Measurements from ENCODE around the gene LPAR1.

LPAR1 gene

DNA sequence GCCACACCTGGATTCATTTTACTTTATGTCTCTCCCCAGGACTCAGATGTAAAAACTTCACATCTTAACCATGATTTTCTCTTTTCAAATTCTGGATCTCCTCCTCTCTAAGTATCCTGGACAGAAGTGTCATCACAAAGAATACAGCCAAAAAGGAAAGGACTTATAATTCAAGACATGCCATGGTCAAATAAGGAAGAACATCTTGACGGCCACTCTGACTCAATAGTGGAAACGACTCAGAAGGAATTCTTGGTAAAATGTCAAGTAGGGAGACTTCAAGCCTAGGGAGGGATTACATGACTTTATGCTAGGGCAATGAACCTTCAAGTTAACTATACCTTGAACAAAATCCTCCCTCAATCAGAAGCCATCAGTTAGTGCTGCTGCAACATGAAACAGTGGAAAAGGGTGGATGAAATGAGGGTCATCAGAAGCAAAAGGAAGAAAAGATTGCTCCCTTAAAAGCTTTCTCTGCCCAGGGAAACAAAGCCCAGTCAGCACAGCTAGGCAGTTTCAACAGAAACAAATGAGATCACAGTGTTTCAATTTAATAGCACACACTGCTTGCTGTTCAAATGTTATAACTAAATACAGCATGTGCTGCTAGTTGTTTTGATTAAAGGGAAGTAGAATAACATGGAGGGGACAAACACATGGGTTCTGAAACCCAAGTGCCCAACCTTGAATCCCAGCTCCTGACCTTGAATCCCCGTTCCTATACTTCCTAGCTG, 101.4 kb downstream of the LPAR1 start:
- no peak for DNase-seq (ENCODE audit: low read depth in 1 of 2, low spot score in 1 of 2)
- no peak for TF ChIP-seq JUND (IDR thresholded peaks at IDR 0.05; ENCODE audit: low read depth)
- in situ Hi-C loops (cut with HindIII; ENCODE audit: low pct_unique_long_range_greater_than_20kb, low sequenced_read_pairs): no loop called here

DNA sequence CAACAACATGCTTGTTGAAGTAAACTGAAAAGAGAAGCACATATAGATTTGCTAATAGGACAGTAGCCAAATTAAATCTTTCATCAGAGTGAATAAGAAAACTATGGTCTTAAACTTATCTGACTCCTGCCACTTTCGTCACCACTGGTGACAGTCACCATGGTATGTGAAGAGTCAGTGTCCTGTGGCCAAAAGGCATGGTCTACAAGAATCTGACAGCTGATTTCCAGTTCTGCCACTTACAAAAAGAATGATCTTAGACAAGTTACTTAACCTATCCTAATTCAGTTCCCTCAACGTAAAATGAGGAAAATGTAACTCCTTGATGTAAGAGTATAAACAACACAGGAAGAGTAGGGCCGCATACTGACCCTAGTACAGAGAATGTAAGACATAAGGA, 102.0 kb downstream of the LPAR1 start:
- in situ Hi-C loops (cut with HindIII; ENCODE audit: low pct_unique_long_range_greater_than_20kb, low sequenced_read_pairs): no loop called here
- no peak for DNase-seq (ENCODE audit: low read depth in 1 of 2, low spot score in 1 of 2)
- TF ChIP-seq JUND (IDR thresholded peaks at IDR 0.05; ENCODE audit: low read depth): no peak

DNA sequence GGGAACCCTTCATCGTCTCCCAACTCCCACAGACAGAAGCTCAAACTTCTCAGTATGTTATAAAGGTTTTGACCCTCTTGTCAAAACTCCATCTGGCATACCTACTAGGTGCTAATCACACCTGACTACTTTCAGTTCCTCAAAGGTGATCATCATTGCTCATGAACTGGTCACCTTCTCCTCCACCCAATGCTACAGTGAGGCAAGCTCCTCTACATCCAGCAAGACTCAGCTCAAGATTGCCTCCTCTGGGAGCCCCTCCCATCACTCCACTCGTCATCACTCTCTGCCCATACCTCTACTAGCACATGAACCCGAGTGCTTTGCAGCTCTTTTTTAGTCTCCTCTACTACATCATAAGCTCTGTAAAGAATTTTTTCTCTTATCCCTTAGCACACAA, 102.4 kb downstream of the LPAR1 start:
- in situ Hi-C loops (cut with HindIII; ENCODE audit: low pct_unique_long_range_greater_than_20kb, low sequenced_read_pairs): no loop called here
- DNase-seq (ENCODE audit: low read depth in 1 of 2, low spot score in 1 of 2): no peak
- TF ChIP-seq JUND (IDR thresholded peaks at IDR 0.05; ENCODE audit: low read depth): no peak

DNA sequence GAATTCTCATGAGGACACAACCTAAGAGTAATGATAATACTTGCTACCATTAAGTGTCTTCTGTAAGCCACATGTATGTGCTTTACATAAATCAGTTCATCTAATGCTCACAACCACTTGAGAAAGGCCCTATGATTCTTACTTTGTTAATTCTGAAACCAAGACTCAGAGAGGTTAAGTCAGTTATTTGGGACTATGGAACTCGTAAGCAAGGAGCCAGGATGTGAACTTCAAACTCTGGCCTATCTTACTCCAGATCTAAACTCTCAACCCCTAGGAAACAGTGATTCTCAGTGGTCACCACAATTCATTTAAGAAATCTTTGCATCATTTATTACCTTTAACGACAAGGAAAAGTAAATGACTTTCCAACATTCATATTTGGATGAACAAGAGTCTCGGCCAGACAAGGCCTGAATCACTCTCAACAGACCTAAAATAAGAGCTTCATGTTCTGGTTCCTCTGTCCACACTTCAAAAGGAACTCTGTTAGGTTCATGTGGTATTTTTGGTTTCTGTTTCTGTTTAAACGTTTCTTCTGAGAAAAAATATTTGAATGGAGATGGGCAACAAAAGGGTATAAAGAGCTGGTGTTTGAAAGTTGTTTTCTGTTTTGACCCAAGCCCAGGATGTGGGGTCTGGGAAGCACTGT, 104.8 kb downstream of the LPAR1 start:
- in situ Hi-C loops (cut with HindIII; ENCODE audit: low pct_unique_long_range_greater_than_20kb, low sequenced_read_pairs): no loop called here
- TF ChIP-seq JUND (IDR thresholded peaks at IDR 0.05; ENCODE audit: low read depth): no peak
- no peak for DNase-seq (ENCODE audit: low read depth in 1 of 2, low spot score in 1 of 2)

GRCh38 chr9:110932863-110933262, 105.4 kb downstream of the LPAR1 start:
- in situ Hi-C loops (cut with HindIII; ENCODE audit: low pct_unique_long_range_greater_than_20kb, low sequenced_read_pairs): no loop called here
- no peak for DNase-seq (ENCODE audit: low read depth in 1 of 2, low spot score in 1 of 2)
- TF ChIP-seq JUND (IDR thresholded peaks at IDR 0.05; ENCODE audit: low read depth): no peak

- TF ChIP-seq JUND (IDR thresholded peaks at IDR 0.05; ENCODE audit: low read depth): no peak
- no peak for DNase-seq (ENCODE audit: low read depth in 1 of 2, low spot score in 1 of 2)
- in situ Hi-C loops (cut with HindIII; ENCODE audit: low pct_unique_long_range_greater_than_20kb, low sequenced_read_pairs): no loop called here
Observed at GRCh38 chr9:110928599-110928998, 109.7 kb downstream of the LPAR1 start.

GRCh38 chr9:110926828-110927487, 111.3 kb downstream of the LPAR1 start:
- in situ Hi-C loops (cut with HindIII; ENCODE audit: low pct_unique_long_range_greater_than_20kb, low sequenced_read_pairs): no loop called here

DNA sequence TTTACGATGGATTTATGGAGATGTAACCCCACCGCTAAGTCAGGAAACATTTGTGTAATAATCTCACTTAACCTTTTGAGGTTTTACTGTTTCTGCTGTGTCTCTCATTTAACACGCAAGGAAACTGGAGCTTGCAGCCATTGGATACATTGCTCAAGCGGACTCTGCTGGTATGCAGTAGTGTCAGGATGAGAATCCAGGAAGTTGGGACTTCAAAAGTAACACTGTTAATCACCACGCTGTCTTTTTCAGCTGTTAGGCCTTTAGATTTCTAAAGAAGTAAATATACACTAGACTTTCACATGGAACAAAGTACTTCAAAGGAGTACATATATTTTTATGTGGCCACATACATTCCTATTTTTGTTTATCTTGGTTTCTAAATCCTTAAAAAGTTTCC, 114.7 kb downstream of the LPAR1 start:
- TF ChIP-seq JUND (IDR thresholded peaks at IDR 0.05; ENCODE audit: low read depth): no peak
- in situ Hi-C loops (cut with HindIII; ENCODE audit: low pct_unique_long_range_greater_than_20kb, low sequenced_read_pairs): no loop called here
- DNase-seq (ENCODE audit: low read depth in 1 of 2, low spot score in 1 of 2): no peak

More at GRCh38 chr9:110926828-110927487, 111.3 kb downstream of the LPAR1 start:
- no peak for TF ChIP-seq JUND (IDR thresholded peaks at IDR 0.05; ENCODE audit: low read depth)
- DNase-seq (ENCODE audit: low read depth in 1 of 2, low spot score in 1 of 2): no peak

GRCh38 chr9:110922145-110922544, 116.1 kb downstream of the LPAR1 start:
- TF ChIP-seq JUND (IDR thresholded peaks at IDR 0.05; ENCODE audit: low read depth): no peak
- in situ Hi-C loops (cut with HindIII; ENCODE audit: low pct_unique_long_range_greater_than_20kb, low sequenced_read_pairs): no loop called here
- no peak for DNase-seq (ENCODE audit: low read depth in 1 of 2, low spot score in 1 of 2)

DNA sequence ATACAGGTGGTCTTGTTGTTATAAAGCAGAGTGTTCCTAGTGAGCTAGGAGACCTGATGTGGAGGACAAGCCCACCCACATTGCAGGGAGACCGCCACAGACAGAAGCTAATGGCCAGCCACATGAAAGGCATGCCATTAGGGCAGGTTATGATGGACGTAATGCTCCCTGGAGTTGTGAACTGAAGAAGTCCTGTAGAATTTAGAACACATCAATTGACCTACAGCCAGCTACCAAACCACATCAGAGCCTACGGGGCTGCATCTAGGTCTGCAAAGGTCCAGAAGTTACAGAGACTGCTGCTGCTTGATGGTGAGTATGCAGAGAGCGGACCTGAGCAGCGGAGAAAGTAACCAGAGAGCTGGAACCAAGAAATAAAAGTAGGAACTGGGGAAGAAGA, 116.6 kb downstream of the LPAR1 start:
- in situ Hi-C loops (cut with HindIII; ENCODE audit: low pct_unique_long_range_greater_than_20kb, low sequenced_read_pairs): no loop called here
- TF ChIP-seq JUND (IDR thresholded peaks at IDR 0.05; ENCODE audit: low read depth): no peak
- DNase-seq (ENCODE audit: low read depth in 1 of 2, low spot score in 1 of 2): no peak

GRCh38 chr9:110919609-110920008, 118.7 kb downstream of the LPAR1 start:
- in situ Hi-C loops (cut with HindIII; ENCODE audit: low pct_unique_long_range_greater_than_20kb, low sequenced_read_pairs): no loop called here
- TF ChIP-seq JUND (IDR thresholded peaks at IDR 0.05; ENCODE audit: low read depth): no peak
- no peak for DNase-seq (ENCODE audit: low read depth in 1 of 2, low spot score in 1 of 2)

- no peak for DNase-seq (ENCODE audit: low read depth in 1 of 2, low spot score in 1 of 2)
- in situ Hi-C loops (cut with HindIII; ENCODE audit: low pct_unique_long_range_greater_than_20kb, low sequenced_read_pairs): no loop called here
- TF ChIP-seq JUND (IDR thresholded peaks at IDR 0.05; ENCODE audit: low read depth): no peak
Observed at GRCh38 chr9:110919050-110919435, 119.2 kb downstream of the LPAR1 start.
